Activated CD8-positive, alpha-beta T cell treated with anti-CD3 and anti-CD28 coated beads, Interleukin-2, amount 10 ng/mL, durations not matched to agents 7 days and 5 days (primary cell): ENCODE data around the gene ARHGEF12. TPM values are rescaled to one million over a fixed set of nuclear protein-coding genes. Genes with fewer than 3 reads are reported as not detected.

Experiments
- total RNA-seq, 2 experiments: library from RNA; stranded (reverse); gene quantifications; one replicate each; pipeline ENCODE4 v1.2.3, GENCODE V29; 2021

ARHGEF12 gene
- total RNA-seq, 2 experiments from 2014 or later = 9.6 to 10.0 TPM

Other genes with a start within 250 kb of the ARHGEF12 start
- not detected for gene TRIM29, start 198.3 kb upstream of the ARHGEF12 start, total RNA-seq
- gene OAF, start 125.4 kb upstream of the ARHGEF12 start, total RNA-seq = 1 to 10 TPM; 5.3 TPM
- gene POU2F3, start 96.3 kb upstream of the ARHGEF12 start, total RNA-seq = not detected
- gene TLCD5, start 11.1 kb upstream of the ARHGEF12 start, total RNA-seq = under 1 TPM; 0.08 TPM
- not detected for gene GRIK4, start 175.3 kb downstream of the ARHGEF12 start, total RNA-seq